ENCODE measurements around the gene ABL1.

ABL1 gene

GRCh38 chr9:130920762-130921299, 85.8 kb downstream of the ABL1 start:
- DNase-seq: no peak

GRCh38 chr9:130921300-130921988, 86.4 kb downstream of the ABL1 start:
- DNase-seq: no peak

GRCh38 chr9:130921989-130922892, 87.2 kb downstream of the ABL1 start:
- DNase-seq: no peak

GRCh38 chr9:130922893-130923610, 88.0 kb downstream of the ABL1 start:
- DNase-seq: no peak

- DNase-seq: no peak
These were observed 88.8 kb downstream of the ABL1 start for GRCh38 chr9:130923611-130924447.

GRCh38 chr9:130924448-130924788, 89.4 kb downstream of the ABL1 start:
- DNase-seq: no peak

- DNase-seq: no peak
These were observed 90.1 kb downstream of the ABL1 start for GRCh38 chr9:130925050-130925678.

- no peak for DNase-seq
These were observed 92.3 kb downstream of the ABL1 start for GRCh38 chr9:130927338-130927737.

- DNase-seq: peak; percentile 25
These were observed 93.2 kb downstream of the ABL1 start for GRCh38 chr9:130927995-130928900.

GRCh38 chr9:130929571-130930038, 94.6 kb downstream of the ABL1 start:
- no peak for DNase-seq

- DNase-seq: no peak
These were observed 95.2 kb downstream of the ABL1 start for GRCh38 chr9:130930132-130930803.

GRCh38 chr9:130930804-130931349, 95.8 kb downstream of the ABL1 start:
- no peak for DNase-seq

- no peak for DNase-seq
These were observed 96.6 kb downstream of the ABL1 start for GRCh38 chr9:130931508-130932254.

GRCh38 chr9:130932255-130933079, 97.4 kb downstream of the ABL1 start:
- DNase-seq: no peak

- DNase-seq: no peak
These were observed 98.3 kb downstream of the ABL1 start for GRCh38 chr9:130933114-130934046.

- DNase-seq: no peak
These were observed 99.2 kb downstream of the ABL1 start for GRCh38 chr9:130934246-130934645.
